ACC112 (cell line): Measurements from ENCODE around the gene NAALADL2.
A peak's percentile ranks its signal among the peaks of the same experiment; 100 is the strongest.
"Not testable (repeated sequence)": the region's sequence is repeated elsewhere in the genome, so short reads cannot be mapped to it uniquely, and the experiment has no call there.

ENCODE experiments used
- H2AFZ ChIP-seq: fragments of 200-600 bp; sonication (generic); one replicate; pipeline ENCODE4 v1.6.0; 2017; ENCODE audit warnings: antibody characterized with exemption, low read length; ENCODE audit not compliant: unreplicated experiment
- H3K27ac ChIP-seq: fragments of 200-600 bp; sonication (generic); 2 replicates; pipeline ENCODE4 v1.5.1; 2014; ENCODE audit warnings: low read depth, mild to moderate bottlenecking, antibody characterized with exemption, low read length, moderate library complexity
- H3K27me3 ChIP-seq: fragments of 200-600 bp; sonication (generic); 2 replicates; pipeline ENCODE4 v1.6.1; 2014; ENCODE audit warnings: mild to moderate bottlenecking, antibody characterized with exemption, low read length, moderate library complexity, mixed read lengths; ENCODE audit not compliant: insufficient read depth
- H3K36me3 ChIP-seq: fragments of 200-600 bp; sonication (generic); 2 replicates; pipeline ENCODE4 v1.6.1; 2016; ENCODE audit warnings: mild to moderate bottlenecking, antibody characterized with exemption, low read length, moderate library complexity, mixed read lengths; ENCODE audit not compliant: insufficient read depth
- H3K4me1 ChIP-seq: fragments of 200-600 bp; sonication (generic); one replicate; pipeline ENCODE4 v1.6.1; 2016; ENCODE audit warnings: low read length, mixed read lengths; ENCODE audit not compliant: insufficient read depth, unreplicated experiment, control insufficient read depth
- H3K4me3 ChIP-seq: fragments of 200-600 bp; sonication (generic); 2 replicates; pipeline ENCODE4 v1.5.1; 2014; ENCODE audit warnings: mild to moderate bottlenecking, low read depth, low read length
- H3K79me2 ChIP-seq: fragments of 200-600 bp; sonication (generic); one replicate; pipeline ENCODE4 v1.6.0; 2016; ENCODE audit warnings: low read length; ENCODE audit not compliant: control insufficient read depth, unreplicated experiment, insufficient read depth

NAALADL2 gene

GRCh38 chr3:175161291-175161690, 302.2 kb downstream of the NAALADL2 start:
- Histone ChIP-seq H2AFZ (no peak overlapping the region), H3K4me3 (no peak overlapping the region), H3K27me3 (no peaks in the 10 kb centered on the region), H3K27ac (no peak overlapping the region), H3K4me1 (no peaks in the 10 kb centered on the region), H3K36me3 (no peaks in the 10 kb centered on the region), H3K79me2 (no peaks in the 10 kb centered on the region)

DNA sequence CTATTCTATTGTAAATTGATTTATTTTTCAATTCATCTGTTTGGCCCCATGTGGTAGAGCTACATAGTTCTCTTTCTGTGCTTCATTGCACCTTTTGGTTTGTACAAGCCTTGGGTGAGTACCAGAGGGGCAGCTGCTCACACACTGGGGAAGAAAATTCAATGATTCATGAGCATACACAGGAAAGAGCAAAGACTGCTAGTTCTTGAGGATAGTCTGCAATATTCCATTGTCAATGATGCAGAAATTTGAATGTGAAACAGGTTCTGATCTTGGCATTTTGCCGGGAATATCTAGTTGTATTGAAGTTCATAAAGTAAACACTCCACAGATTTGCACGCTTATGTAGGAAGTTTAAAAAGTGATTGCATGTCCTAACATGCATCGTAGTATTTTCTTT, 304.6 kb downstream of the NAALADL2 start:
- Histone ChIP-seq H3K4me3 (no peak overlapping the region), H3K79me2 (no peaks in the 10 kb centered on the region), H3K27ac (no peak overlapping the region), H3K4me1 (no peaks in the 10 kb centered on the region), H3K27me3 (no peaks in the 10 kb centered on the region), H2AFZ (no peak overlapping the region), H3K36me3 (no peaks in the 10 kb centered on the region)

- not testable (repeated sequence) for H3K79me2 ChIP-seq, H3K36me3 ChIP-seq, H3K4me3 ChIP-seq, H3K4me1 ChIP-seq, H2AFZ ChIP-seq, H3K27me3 ChIP-seq, H3K27ac ChIP-seq
These were observed 314.0 kb downstream of the NAALADL2 start for GRCh38 chr3:175173117-175173516.

GRCh38 chr3:175176556-175176955, 317.4 kb downstream of the NAALADL2 start:
- H2AFZ ChIP-seq = no peak overlapping the region
- no peaks in the 10 kb centered on the region for H3K27me3 ChIP-seq
- H3K27ac ChIP-seq = no peak overlapping the region
- H3K79me2 ChIP-seq = no peaks in the 10 kb centered on the region
- H3K36me3 ChIP-seq = no peaks in the 10 kb centered on the region
- H3K4me1 ChIP-seq = peaks cover 16% of the 10 kb centered on the region
- no peak overlapping the region for H3K4me3 ChIP-seq

GRCh38 chr3:175179055-175179454, 319.9 kb downstream of the NAALADL2 start:
- peak overlapping the region; percentile 17 for H2AFZ ChIP-seq
- no peak overlapping the region for H3K4me3 ChIP-seq
- no peaks in the 10 kb centered on the region for H3K27me3 ChIP-seq
- H3K36me3 ChIP-seq = no peaks in the 10 kb centered on the region
- peaks cover 16% of the 10 kb centered on the region for H3K4me1 ChIP-seq
- H3K79me2 ChIP-seq = no peaks in the 10 kb centered on the region
- peak overlapping the region; percentile 22; the same call in 1 of the 2 replicates for H3K27ac ChIP-seq

GRCh38 chr3:175184392-175184791, 325.3 kb downstream of the NAALADL2 start:
- Histone ChIP-seq H3K4me1 (peaks cover 5% of the 10 kb centered on the region), H2AFZ (no peak overlapping the region), H3K4me3 (no peak overlapping the region), H3K79me2 (no peaks in the 10 kb centered on the region), H3K36me3 (no peaks in the 10 kb centered on the region), H3K27me3 (no peaks in the 10 kb centered on the region), H3K27ac (no peak overlapping the region)

DNA sequence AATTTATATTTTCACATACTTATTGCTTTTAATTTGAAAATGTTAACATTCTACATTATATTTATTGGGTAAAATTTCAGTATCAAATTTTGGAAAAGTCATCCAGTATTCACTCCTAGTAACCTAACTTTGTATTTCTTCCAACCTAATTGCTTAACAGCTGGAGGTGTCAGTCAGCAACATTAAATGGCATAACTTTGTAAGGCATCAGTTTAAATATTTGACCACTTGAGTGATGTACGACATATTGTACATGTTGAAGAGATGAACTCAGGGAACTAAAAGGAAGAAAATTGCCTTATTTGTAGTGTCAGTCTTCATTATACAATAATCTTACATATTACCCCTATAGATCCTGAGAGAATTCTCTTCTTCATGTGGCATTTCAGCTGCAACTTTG, 326.8 kb downstream of the NAALADL2 start:
- no peak overlapping the region for H3K27ac ChIP-seq
- no peaks in the 10 kb centered on the region for H3K79me2 ChIP-seq
- no peak overlapping the region for H3K4me3 ChIP-seq
- H2AFZ ChIP-seq = no peak overlapping the region
- no peaks in the 10 kb centered on the region for H3K36me3 ChIP-seq
- H3K4me1 ChIP-seq = no peaks in the 10 kb centered on the region
- no peaks in the 10 kb centered on the region for H3K27me3 ChIP-seq

- Histone ChIP-seq H3K27me3 (no peaks in the 10 kb centered on the region), H3K36me3 (no peaks in the 10 kb centered on the region), H3K4me1 (no peaks in the 10 kb centered on the region), H3K4me3 (no peak overlapping the region), H3K27ac (no peak overlapping the region), H2AFZ (no peak overlapping the region), H3K79me2 (no peaks in the 10 kb centered on the region)
These were observed 327.4 kb downstream of the NAALADL2 start for GRCh38 chr3:175186511-175186910.

DNA sequence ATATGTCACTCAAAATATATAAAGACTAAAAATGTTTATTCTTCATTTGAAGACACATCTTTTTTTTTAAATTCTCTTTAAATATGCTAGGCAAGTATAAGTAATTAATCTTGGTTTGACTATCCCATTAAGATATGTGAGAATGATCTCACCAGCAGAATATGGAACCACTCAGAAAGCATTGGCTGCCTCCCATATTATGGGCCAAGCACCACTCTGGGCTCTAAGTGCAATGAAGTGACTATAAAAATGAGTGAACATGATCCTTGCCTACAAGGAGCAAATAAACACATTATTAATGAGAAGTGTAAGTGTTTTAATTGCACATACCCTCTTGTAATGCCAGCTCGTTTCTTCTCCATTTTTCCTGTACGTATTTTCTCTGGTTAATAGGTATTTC, 328.5 kb downstream of the NAALADL2 start:
- H3K36me3 ChIP-seq = no peaks in the 10 kb centered on the region
- H3K79me2 ChIP-seq = no peaks in the 10 kb centered on the region
- H3K4me1 ChIP-seq = peaks cover 4% of the 10 kb centered on the region
- no peak overlapping the region for H3K27ac ChIP-seq
- no peak overlapping the region for H2AFZ ChIP-seq
- no peaks in the 10 kb centered on the region for H3K27me3 ChIP-seq
- no peak overlapping the region for H3K4me3 ChIP-seq

DNA sequence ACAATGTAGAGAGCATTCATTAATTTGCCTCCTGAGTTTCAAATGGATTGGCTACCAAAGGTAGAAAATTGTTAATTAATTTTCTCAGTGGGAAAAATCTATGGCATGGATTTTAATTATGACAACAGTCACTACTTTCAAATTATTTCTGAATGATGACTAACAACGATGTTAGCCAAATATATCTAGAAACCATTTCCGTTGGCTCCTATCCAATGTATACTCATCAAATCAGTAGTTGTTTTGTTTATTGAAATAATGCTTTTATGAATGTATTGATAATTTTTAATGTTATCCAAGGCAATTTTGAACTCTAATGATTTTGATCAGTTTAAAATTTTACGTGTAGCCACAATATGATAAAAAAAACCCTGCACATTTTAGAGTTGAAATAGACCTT, 333.4 kb downstream of the NAALADL2 start:
- Histone ChIP-seq H3K4me3 (no peak overlapping the region), H3K36me3 (no peaks in the 10 kb centered on the region), H3K4me1 (peaks cover 21% of the 10 kb centered on the region), H3K79me2 (no peaks in the 10 kb centered on the region), H2AFZ (no peak overlapping the region), H3K27me3 (no peaks in the 10 kb centered on the region), H3K27ac (no peak overlapping the region)

DNA sequence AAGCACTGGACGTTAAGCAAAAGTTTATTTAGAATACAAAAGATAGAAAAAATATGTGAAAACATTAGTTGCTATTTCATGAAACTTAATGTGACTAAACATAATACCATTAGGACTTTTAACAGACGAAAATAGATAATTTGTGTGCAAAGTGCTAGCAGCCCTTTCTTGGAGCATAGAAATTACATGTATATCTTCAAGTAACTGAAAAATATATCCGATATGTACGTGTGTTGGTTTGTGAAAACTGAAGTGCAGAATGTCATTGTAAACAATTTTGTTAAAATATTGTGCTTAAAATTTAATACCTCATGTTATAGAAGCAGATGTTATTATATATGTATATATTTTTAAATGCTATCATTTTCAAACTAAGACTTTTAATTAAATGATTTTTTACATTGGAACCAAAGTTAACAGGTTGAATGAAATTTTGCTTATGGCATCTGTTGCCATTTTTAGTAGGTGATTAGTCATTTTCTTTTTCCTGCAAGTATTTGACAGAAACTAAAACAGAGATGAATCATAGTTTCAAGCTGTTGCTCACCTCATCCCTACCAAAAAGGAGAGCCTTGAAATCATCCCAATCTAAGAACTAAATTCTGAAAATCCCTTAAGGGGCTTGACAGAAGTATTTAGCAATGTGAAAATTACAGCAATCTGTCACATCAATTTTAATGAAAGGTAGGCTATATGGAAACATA, 334.8 kb downstream of the NAALADL2 start:
- no peaks in the 10 kb centered on the region for H3K27me3 ChIP-seq
- H3K27ac ChIP-seq = no peak overlapping the region
- H3K4me1 ChIP-seq = peaks cover 21% of the 10 kb centered on the region
- no peak overlapping the region for H3K4me3 ChIP-seq
- H3K79me2 ChIP-seq = no peaks in the 10 kb centered on the region
- no peak overlapping the region for H2AFZ ChIP-seq
- H3K36me3 ChIP-seq = no peaks in the 10 kb centered on the region
